IMR-90 (cell line): ENCODE data around the gene NPPC. TPM values are rescaled to one million over a fixed set of nuclear protein-coding genes. Genes with fewer than 3 reads are reported as not detected.

Experiments
- ATAC-seq: fragments of 200-7000 bp; cut with Tn5 transposase; 2 replicates; pipeline ENCODE4 v1.9.1; 2020; ENCODE audit warnings: low read depth, mild to moderate bottlenecking, moderate library complexity
- BruUV-seq: library from RNA; stranded (reverse); fragments of 400-500 nt; replicated peaks from 2 replicates; lab custom pipeline; 2021; lab: Mats Ljungman, UMichigan
- CTCF ChIA-PET: fragments of 300-600 bp; formaldehyde crosslinking; extraction: SDS; loops from one replicate; lab custom pipeline; 2021; ENCODE audit warnings: antibody characterized with exemption; lab: Yijun Ruan, JAX
- POLR2A ChIA-PET: fragments of 300-600 bp; sonication (Branson Sonifier 250); formaldehyde crosslinking; loops from one replicate; lab custom pipeline; 2022; ENCODE audit warnings: antibody characterized with exemption; ENCODE audit not compliant: unreplicated experiment; lab: Charles Lee
- DNase-seq: peaks from one replicate; pipeline ENCODE4 v3.0.0; 2013
- H2AFZ ChIP-seq: replicated peaks from 2 replicates; pipeline ENCODE3; 2013; ENCODE audit warnings: low read length, mild to moderate bottlenecking; ENCODE audit not compliant: poor library complexity
- H2AK5ac ChIP-seq: 2 replicates; pipeline ENCODE4 v1.6.1; 2013; ENCODE audit warnings: low read depth, low read length, inconsistent platforms
- H2AK9ac ChIP-seq: replicated peaks from 2 replicates; pipeline ENCODE3; 2013; ENCODE audit warnings: mild to moderate bottlenecking, low read depth, low read length, moderate library complexity; ENCODE audit not compliant: poor library complexity
- H2BK120ac ChIP-seq: 2 replicates; pipeline ENCODE4 v1.6.1; 2013; ENCODE audit warnings: low read depth, low read length, inconsistent platforms
- H2BK15ac ChIP-seq: 3 replicates; pipeline ENCODE4 v1.6.1; 2013; ENCODE audit warnings: low read depth, low read length, inconsistent platforms
- H2BK20ac ChIP-seq: 2 replicates; pipeline ENCODE4 v1.6.1; 2013; ENCODE audit warnings: low read depth, mild to moderate bottlenecking, inconsistent platforms, low read length, moderate library complexity
- H2BK5ac ChIP-seq: 2 replicates; pipeline ENCODE4 v1.6.1; 2013; ENCODE audit warnings: mild to moderate bottlenecking, low read depth, low read length, inconsistent platforms; ENCODE audit not compliant: poor library complexity, severe bottlenecking
- H3K14ac ChIP-seq: replicated peaks from 2 replicates; pipeline ENCODE4 v1.6.1; 2013; ENCODE audit warnings: low read depth, low read length, inconsistent platforms
- H3K18ac ChIP-seq: 2 replicates; pipeline ENCODE4 v1.6.1; 2013; ENCODE audit warnings: low read depth, low read length, control low read depth
- H3K23ac ChIP-seq: 2 replicates; pipeline ENCODE4 v1.6.1; 2013; ENCODE audit warnings: low read depth, low read length, inconsistent platforms
- H3K27ac ChIP-seq: 2 replicates; pipeline ENCODE4 v1.5.1; 2013; ENCODE audit warnings: mild to moderate bottlenecking, control low read depth, low read length; ENCODE audit not compliant: insufficient read depth
- H3K27me3 ChIP-seq: 2 replicates; pipeline ENCODE4 v1.6.1; 2013; ENCODE audit warnings: low read length; ENCODE audit not compliant: control insufficient read depth, insufficient read depth
- H3K36me3 ChIP-seq: 2 replicates; pipeline ENCODE4 v1.6.1; 2013; ENCODE audit warnings: low read length, mixed read lengths; ENCODE audit not compliant: control insufficient read depth, insufficient read depth
- H3K4ac ChIP-seq: 2 replicates; pipeline ENCODE4 v1.6.1; 2013; ENCODE audit warnings: low read depth, low read length, inconsistent platforms
- H3K4me1 ChIP-seq: 2 replicates; pipeline ENCODE4 v1.6.1; 2013; ENCODE audit warnings: low read length, mixed read lengths; ENCODE audit not compliant: control insufficient read depth, insufficient read depth
- H3K4me2 ChIP-seq: 2 replicates; pipeline ENCODE4 v1.6.1; 2013; ENCODE audit warnings: low read depth, mild to moderate bottlenecking, control low read depth, low read length, moderate library complexity
- H3K4me3 ChIP-seq: 2 replicates; pipeline ENCODE4 v1.5.1; 2013; ENCODE audit warnings: low read depth, mild to moderate bottlenecking, control low read depth, low read length, moderate library complexity; ENCODE audit not compliant: insufficient read depth
- H3K56ac ChIP-seq: 2 replicates; pipeline ENCODE4 v1.6.1; 2013; ENCODE audit warnings: low read length, inconsistent platforms; ENCODE audit not compliant: insufficient read depth; ENCODE audit errors: extremely low read depth
- H3K79me1 ChIP-seq, 2 experiments: 2 replicates each; pipeline ENCODE4 v1.6.1; 2013; ENCODE audit warnings: low read length in 2 of 2, inconsistent platforms in 1 of 2, low read depth in 1 of 2
- H3K9ac ChIP-seq: 2 replicates; pipeline ENCODE4 v1.6.1; 2013; ENCODE audit warnings: low read depth, low read length, control low read depth
- H3K9me1 ChIP-seq: 2 replicates; pipeline ENCODE4 v1.6.1; 2013; ENCODE audit warnings: low read length, inconsistent platforms; ENCODE audit not compliant: insufficient read depth
- H3K9me3 ChIP-seq: 2 replicates; pipeline ENCODE4 v1.6.1; 2013; ENCODE audit warnings: low read length; ENCODE audit not compliant: control insufficient read depth, insufficient read depth
- H4K20me1 ChIP-seq: 2 replicates; pipeline ENCODE4 v1.6.1; 2013; ENCODE audit warnings: low read length, inconsistent platforms; ENCODE audit not compliant: insufficient read depth
- H4K5ac ChIP-seq: 2 replicates; pipeline ENCODE4 v1.6.1; 2013; ENCODE audit warnings: mild to moderate bottlenecking, low read depth, low read length, control low read depth
- H4K8ac ChIP-seq, 2 experiments: 2 replicates each; pipeline ENCODE4 v1.6.1; 2013; ENCODE audit warnings: low read depth in 2 of 2, low read length in 2 of 2, control low read depth in 1 of 2, inconsistent platforms in 1 of 2
- H4K91ac ChIP-seq: 2 replicates; pipeline ENCODE4 v1.6.1; 2013; ENCODE audit warnings: low read depth, low read length, inconsistent platforms; ENCODE audit not compliant: insufficient read depth
- FOS ChIP-seq: fragments of 150-350 bp; IDR thresholded peaks from 2 replicates; pipeline ENCODE4 v1.6.1; 2016; ENCODE audit warnings: low read depth, low read length
- MAFK ChIP-seq: IDR thresholded peaks from 2 replicates; pipeline ENCODE4 v1.6.1; 2012; ENCODE audit warnings: low read depth, low read length, improper control_type of control experiment
- MAZ ChIP-seq: IDR thresholded peaks from 2 replicates; pipeline ENCODE4 v1.6.1; 2012; ENCODE audit warnings: low read depth, mild to moderate bottlenecking, low read length, improper control_type of control experiment, moderate library complexity, borderline replicate concordance
- MXI1 ChIP-seq: IDR thresholded peaks from 2 replicates; pipeline ENCODE4 v1.6.1; 2012; ENCODE audit warnings: low read depth, mild to moderate bottlenecking, low read length, moderate library complexity, borderline replicate concordance
- RFX5 ChIP-seq: IDR thresholded peaks from 2 replicates; pipeline ENCODE4 v1.8.0; 2012; ENCODE audit warnings: low read depth, mild to moderate bottlenecking, low read length, moderate library complexity
- WGBS, 2 experiments: methylation state at CpG; one replicate each; pipeline versions ENCODE4 v1.1.5 to v1.1.7; 2013; ENCODE audit warnings: missing lambda C conversion rate in 2 of 2; ENCODE audit not compliant: insufficient read length in 1 of 2; ENCODE audit errors: extremely low coverage in 2 of 2; 5-methylcytosine and 5-hydroxymethylcytosine counted together
- dilution Hi-C: fragments of 300-500 bp; cut with HindIII; formaldehyde crosslinking; loops from one replicate; pipeline ENCODE4 v1.14.3; 2018; ENCODE audit warnings: low sequenced_read_pairs; ENCODE audit not compliant: unreplicated experiment
- in situ Hi-C: fragments of 300-500 bp; cut with MboI; formaldehyde crosslinking; loops from 3 replicates; pipeline ENCODE4 v1.14.3; 2019; ENCODE audit warnings: low sequenced_read_pairs, inconsistent platforms, mixed read lengths
- intact Hi-C: fragments of 100-400 bp; cut with micrococcal nuclease; formaldehyde crosslinking; loops from 2 replicates; pipeline ENCODE4 v1.10.0; 2022
- polyA plus RNA-seq, 3 experiments: library from polyadenylated mRNA; depleted of rRNA; stranded (reverse); fragments of >200 nt; gene quantifications; 2 replicates each; pipeline ENCODE4 v1.2.3, GENCODE V29; 2012; ENCODE audit warnings: low replicate concordance in 1 of 3
- total RNA-seq: library from RNA; depleted of rRNA; stranded (reverse); fragments of >200 nt; gene quantifications from 2 replicates; pipeline ENCODE4 v1.2.3, GENCODE V29; 2012

NPPC gene
- total and polyA plus RNA-seq, 2 of the 4 experiments (the other 2 are of a cell fraction), result 0.22 to 0.36 TPM

DNA sequence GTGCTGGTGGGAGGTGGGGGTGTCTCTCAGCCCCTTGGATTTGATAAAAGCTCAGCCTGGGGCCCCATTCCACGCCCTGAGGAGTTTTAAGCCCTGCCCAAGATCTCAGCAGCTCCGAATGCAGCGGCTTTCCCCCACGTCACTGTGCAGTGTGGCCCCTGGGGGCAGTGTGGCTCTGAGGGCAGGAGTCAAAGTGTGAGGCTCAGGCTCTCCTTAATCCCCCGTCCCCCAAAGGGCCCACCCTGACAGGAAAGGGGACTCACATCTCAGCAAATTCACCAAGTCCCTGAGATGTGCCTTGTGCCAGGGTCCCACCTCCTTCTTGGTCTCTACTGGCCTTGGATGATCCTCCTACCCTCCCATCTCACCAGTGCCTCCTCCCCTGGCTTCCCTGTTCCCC lies 25.2 kb downstream of the NPPC start:
- in situ Hi-C loops (no loop called here), intact Hi-C loops (loop anchor here (1.0 to 10.0 kb wide), 2 partner anchors 539 to 604 kb away; no protein-coding TSS in a partner anchor), dilution Hi-C loops (no loop called here)
- no peak overlapping the region for H3K14ac ChIP-seq
- no peak overlapping the region for H4K91ac ChIP-seq
- H4K5ac ChIP-seq, result no peak overlapping the region
- ChIA-PET CTCF (interaction anchor here (0.6 to 1.9 kb wide), 8 partner anchors 11 to 547 kb away, joined by 3 to 5 read pairs (median 4); no protein-coding TSS in a partner anchor), POLR2A (no interaction called here)
- H3K27ac ChIP-seq, result no peak overlapping the region
- no peaks in the 10 kb centered on the region for H4K20me1 ChIP-seq
- H2AK5ac ChIP-seq, result no peak overlapping the region
- H3K18ac ChIP-seq, result no peak overlapping the region
- H3K36me3 ChIP-seq, result no peaks in the 10 kb centered on the region
- no peak overlapping the region for H2BK5ac ChIP-seq
- no peak for DNase-seq
- no TSS peak for BruUV-seq
- H2AFZ ChIP-seq, result no peak overlapping the region
- no peak overlapping the region for H3K4me2 ChIP-seq
- H3K4me1 ChIP-seq, result no peaks in the 10 kb centered on the region
- no peak overlapping the region for H2AK9ac ChIP-seq
- no peaks in the 10 kb centered on the region for H3K9me3 ChIP-seq
- H2BK20ac ChIP-seq, result no peak overlapping the region
- peaks cover 14% of the 10 kb centered on the region; the same call in 1 of the 2 replicates for H3K27me3 ChIP-seq
- no peak overlapping the region for H3K4me3 ChIP-seq
- no peak overlapping the region for H4K8ac ChIP-seq
- TF ChIP-seq MXI1 (no peak), MAZ (no peak), RFX5 (no peak), FOS (no peak), MAFK (no peak)
- H3K23ac ChIP-seq, result no peak overlapping the region
- WGBS, 2 experiments, result no CpG with 5 or more reads among the region's 5 CpGs
- H3K56ac ChIP-seq, result no peak overlapping the region
- no peaks in the 10 kb centered on the region for H3K79me1 ChIP-seq
- no peak overlapping the region for H2BK120ac ChIP-seq
- H3K4ac ChIP-seq, result no peak overlapping the region
- no peak overlapping the region for H2BK15ac ChIP-seq
- H3K9me1 ChIP-seq, result no peaks in the 10 kb centered on the region
- H3K9ac ChIP-seq, result no peak overlapping the region
- ATAC-seq, result no peak
